ENCODE measurements around the gene INPP4B. TPM values are rescaled to one million over a fixed set of nuclear protein-coding genes. Genes with fewer than 3 reads are reported as not detected.

The INPP4B gene
- total RNA-seq, 1 experiment from 2014 or later = 114 TPM

GRCh38 chr4:142718981-142719380, 127.1 kb downstream of the INPP4B start:
- Mint-ChIP-seq H3K4me3 (ENCODE audit: low read depth, unreplicated experiment) (no peak overlapping the region), H3K27me3 (ENCODE audit: unreplicated experiment) (no peaks in the 10 kb centered on the region), H3K4me1 (ENCODE audit: low read depth, unreplicated experiment) (peaks cover 22% of the 10 kb centered on the region), H3K9me3 (ENCODE audit: low read depth, unreplicated experiment) (no peaks in the 10 kb centered on the region), H3K27ac (ENCODE audit: unreplicated experiment) (no peak overlapping the region), H3K36me3 (ENCODE audit: insufficient read depth, unreplicated experiment) (no peaks in the 10 kb centered on the region)
- intact Hi-C loops (cut with micrococcal nuclease; ENCODE audit: unreplicated experiment) = no loop called here
- DNase-seq = no peak
- no peak for TF ChIP-seq CTCF (IDR thresholded peaks at IDR 0.05; ENCODE audit: unreplicated experiment)
- no TSS peak for BruUV-seq (replicated peaks)
- CTCF ChIA-PET = no interaction called here

GRCh38 chr4:142715727-142716126, 130.4 kb downstream of the INPP4B start:
- H3K4me1 Mint-ChIP-seq (ENCODE audit: low read depth, unreplicated experiment) = peaks cover 25% of the 10 kb centered on the region
- no peak overlapping the region for H3K4me3 Mint-ChIP-seq (ENCODE audit: low read depth, unreplicated experiment)
- BruUV-seq (replicated peaks) = no TSS peak
- H3K27ac Mint-ChIP-seq (ENCODE audit: unreplicated experiment) = no peak overlapping the region
- no peak for TF ChIP-seq CTCF (IDR thresholded peaks at IDR 0.05; ENCODE audit: unreplicated experiment)
- H3K9me3 Mint-ChIP-seq (ENCODE audit: low read depth, unreplicated experiment) = peaks cover 3% of the 10 kb centered on the region
- CTCF ChIA-PET = no interaction called here
- intact Hi-C loops (cut with micrococcal nuclease; ENCODE audit: unreplicated experiment) = no loop called here
- H3K36me3 Mint-ChIP-seq (ENCODE audit: insufficient read depth, unreplicated experiment) = no peaks in the 10 kb centered on the region
- H3K27me3 Mint-ChIP-seq (ENCODE audit: unreplicated experiment) = no peaks in the 10 kb centered on the region
- no peak for DNase-seq

GRCh38 chr4:142713282-142714030, 132.6 kb downstream of the INPP4B start:
- intact Hi-C loops (cut with micrococcal nuclease; ENCODE audit: unreplicated experiment) = no loop called here
- no peak overlapping the region for H3K4me3 Mint-ChIP-seq (ENCODE audit: low read depth, unreplicated experiment)
- DNase-seq = no peak
- H3K4me1 Mint-ChIP-seq (ENCODE audit: low read depth, unreplicated experiment) = peaks cover 25% of the 10 kb centered on the region
- no TSS peak for BruUV-seq (replicated peaks)
- CTCF ChIA-PET = no interaction called here
- no peaks in the 10 kb centered on the region for H3K36me3 Mint-ChIP-seq (ENCODE audit: insufficient read depth, unreplicated experiment)
- no peaks in the 10 kb centered on the region for H3K27me3 Mint-ChIP-seq (ENCODE audit: unreplicated experiment)
- no peak overlapping the region for H3K27ac Mint-ChIP-seq (ENCODE audit: unreplicated experiment)
- no peak for TF ChIP-seq CTCF (IDR thresholded peaks at IDR 0.05; ENCODE audit: unreplicated experiment)
- peaks cover 3% of the 10 kb centered on the region for H3K9me3 Mint-ChIP-seq (ENCODE audit: low read depth, unreplicated experiment)

- no TSS peak for BruUV-seq (replicated peaks)
- Mint-ChIP-seq H3K36me3 (ENCODE audit: insufficient read depth, unreplicated experiment) (no peaks in the 10 kb centered on the region), H3K9me3 (ENCODE audit: low read depth, unreplicated experiment) (peaks cover 7% of the 10 kb centered on the region), H3K27me3 (ENCODE audit: unreplicated experiment) (no peaks in the 10 kb centered on the region), H3K27ac (ENCODE audit: unreplicated experiment) (no peak overlapping the region), H3K4me3 (ENCODE audit: low read depth, unreplicated experiment) (no peak overlapping the region), H3K4me1 (ENCODE audit: low read depth, unreplicated experiment) (peaks cover 7% of the 10 kb centered on the region)
- intact Hi-C loops (cut with micrococcal nuclease; ENCODE audit: unreplicated experiment) = no loop called here
- CTCF ChIA-PET = no interaction called here
- DNase-seq = no peak
- no peak for TF ChIP-seq CTCF (IDR thresholded peaks at IDR 0.05; ENCODE audit: unreplicated experiment)
Observed at GRCh38 chr4:142708231-142708630, 137.9 kb downstream of the INPP4B start.
